Measurements from ENCODE around the gene MEIS2.

The MEIS2 gene

GRCh38 chr15:37100109-37100965, at the start of gene MEIS2:
Gene MEIS2, minus strand, starts transcription at chr15:37100549. Its CDS starts 1,083 bp downstream, at chr15:37099466.
- DNase-seq: peak in 1 of 2 donors; percentile 64

- no peak for DNase-seq
Observed at GRCh38 chr15:37149146-37149545, 48.8 kb upstream of the MEIS2 start.

DNA sequence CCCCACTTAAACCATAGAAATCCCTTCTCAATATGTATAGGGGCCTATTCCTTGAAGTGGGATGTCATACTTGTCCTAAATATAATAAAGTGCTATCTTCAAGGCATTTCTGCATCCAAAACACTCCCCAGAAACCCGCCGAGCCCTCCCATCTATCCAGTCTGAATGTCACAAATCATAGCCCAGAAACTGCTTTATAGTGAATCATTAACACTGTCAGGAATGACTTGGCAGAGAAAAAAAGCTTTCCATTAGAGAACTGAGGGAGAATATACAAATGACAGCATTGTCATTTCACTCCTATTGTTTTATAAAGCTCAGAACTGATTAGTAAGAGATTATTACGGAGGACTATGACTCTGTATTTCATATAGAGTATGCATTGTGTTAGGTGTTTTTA, 48.4 kb upstream of the MEIS2 start:
- no peak for DNase-seq

DNA sequence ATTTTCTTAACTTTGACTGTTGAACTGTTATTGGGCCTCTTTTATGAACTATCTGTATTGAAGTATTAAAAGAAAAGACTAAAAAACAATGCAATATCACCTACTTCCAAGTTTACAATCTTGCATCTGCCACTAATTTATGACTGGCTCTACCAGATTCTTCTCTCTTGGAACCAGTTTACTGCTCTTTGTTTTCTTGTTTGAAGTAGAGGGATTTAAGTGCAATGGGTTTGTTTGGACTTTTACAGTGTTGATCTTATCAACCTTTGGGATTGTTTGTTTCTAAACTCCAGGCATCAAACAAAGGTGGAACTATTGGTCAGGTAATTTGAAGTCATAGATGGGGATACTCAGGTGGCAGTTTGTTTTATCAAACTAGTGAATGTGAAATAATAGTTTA, 43.0 kb upstream of the MEIS2 start:
- DNase-seq: no peak

DNA sequence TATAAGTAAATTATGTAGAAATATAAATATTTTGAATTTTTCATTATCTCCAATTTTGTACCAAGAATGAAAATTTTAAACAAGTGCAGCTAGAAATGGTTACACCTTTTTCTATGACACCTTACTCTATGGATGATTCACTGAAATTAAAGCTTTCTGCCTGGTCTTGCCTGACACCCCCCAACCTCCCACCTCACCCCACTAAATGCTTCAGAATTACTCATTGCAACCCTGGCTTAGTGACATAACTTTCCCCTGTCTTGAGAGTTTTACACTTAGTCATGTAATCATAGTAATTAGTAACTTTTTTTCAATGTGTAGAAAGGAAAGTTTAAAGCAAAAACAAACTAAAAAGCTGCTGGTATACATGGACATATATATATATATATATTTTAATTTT, 42.0 kb upstream of the MEIS2 start:
- no peak for DNase-seq

GRCh38 chr15:37140531-37141058, 40.2 kb upstream of the MEIS2 start:
- no peak for DNase-seq

DNA sequence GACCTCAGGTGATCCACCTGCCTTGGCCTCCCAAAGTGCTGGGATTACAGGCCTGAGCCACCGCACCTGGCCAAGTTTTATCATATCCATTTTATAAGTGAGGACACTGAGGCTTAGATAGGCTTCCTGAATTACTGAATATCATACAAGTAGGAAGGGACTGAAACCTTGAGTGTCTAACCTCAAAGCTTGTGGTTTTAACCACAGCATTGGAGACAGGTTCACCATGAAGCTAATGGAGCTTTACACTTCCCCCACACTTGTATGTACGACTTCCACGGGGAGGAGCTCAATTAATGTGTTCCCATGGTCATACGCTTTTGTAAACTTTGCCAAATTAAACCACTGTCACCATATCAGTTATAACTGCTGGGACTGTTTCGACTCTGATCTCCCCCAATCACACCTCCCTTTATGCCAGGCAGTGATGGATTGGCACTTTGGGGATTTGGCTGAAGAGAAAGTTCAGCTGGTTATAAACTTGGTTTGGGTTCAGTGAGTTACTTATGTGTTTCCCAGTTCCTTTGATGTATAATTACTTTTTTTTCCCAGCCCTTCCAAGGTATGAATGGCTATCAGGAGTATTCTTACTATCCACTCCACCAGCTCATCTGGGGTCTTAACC, 38.4 kb upstream of the MEIS2 start:
- no peak for DNase-seq

GRCh38 chr15:37137221-37137620, 36.9 kb upstream of the MEIS2 start:
- no peak for DNase-seq

DNA sequence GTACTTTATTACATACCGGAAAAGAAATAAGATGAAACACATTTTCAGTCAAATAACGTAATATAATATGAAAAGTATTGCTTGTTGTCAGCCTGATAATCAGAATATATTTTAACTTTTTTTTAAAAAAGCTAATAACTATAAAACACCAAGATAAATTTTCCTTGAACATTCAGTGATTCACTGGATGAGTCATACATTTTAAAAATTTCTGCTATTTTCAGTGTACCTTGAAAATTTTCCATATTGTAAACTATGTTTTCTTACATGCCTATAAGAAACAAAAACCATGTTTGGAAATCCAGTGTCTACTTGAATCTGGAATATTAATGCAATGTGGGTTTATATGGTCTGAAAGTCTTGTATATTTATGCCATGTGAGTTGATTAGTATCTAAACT, 36.3 kb upstream of the MEIS2 start:
- no peak for DNase-seq

- no peak for DNase-seq
Observed at GRCh38 chr15:37135225-37135624, 34.9 kb upstream of the MEIS2 start.

DNA sequence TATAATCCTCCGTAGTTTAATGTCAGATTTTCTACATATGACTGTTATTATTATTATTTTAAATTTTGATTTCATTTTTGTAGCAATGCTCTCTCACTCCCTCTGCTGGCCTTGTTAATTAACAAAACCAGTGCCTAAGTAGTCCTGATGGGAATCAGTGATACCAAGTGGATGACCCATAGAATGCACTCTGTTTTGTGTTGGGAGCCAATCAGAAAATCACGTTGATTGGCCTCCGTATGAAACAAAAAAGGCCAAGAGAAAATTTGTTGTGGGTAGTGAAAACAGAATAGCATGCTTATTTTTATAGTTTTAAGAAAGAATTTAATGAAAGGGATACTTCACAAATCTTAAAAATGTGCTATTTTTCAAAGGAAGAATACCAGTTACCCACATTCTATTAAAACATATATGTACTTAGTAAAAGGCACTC, 34.4 kb upstream of the MEIS2 start:
- DNase-seq: no peak

- no peak for DNase-seq
Observed at GRCh38 chr15:37134244-37134643, 33.9 kb upstream of the MEIS2 start.

DNA sequence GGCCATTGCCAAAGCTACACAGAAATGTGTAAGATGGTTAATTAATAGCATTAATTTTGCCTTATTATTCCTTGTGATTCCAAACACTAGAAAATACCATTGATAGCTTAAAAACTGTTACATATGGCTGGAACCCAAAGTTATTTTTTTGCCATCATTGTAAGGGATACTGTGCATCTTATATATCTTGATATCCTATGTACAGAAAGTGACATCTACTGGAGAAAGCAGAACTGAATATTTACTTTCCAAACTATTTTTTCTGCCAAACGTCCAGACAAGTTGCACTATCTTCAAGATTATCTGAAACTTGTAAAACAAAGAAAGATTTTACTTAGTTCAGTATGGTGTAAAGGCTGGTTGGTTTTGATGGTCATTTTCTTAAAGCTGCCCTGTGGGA, 33.3 kb upstream of the MEIS2 start:
- DNase-seq: no peak

DNA sequence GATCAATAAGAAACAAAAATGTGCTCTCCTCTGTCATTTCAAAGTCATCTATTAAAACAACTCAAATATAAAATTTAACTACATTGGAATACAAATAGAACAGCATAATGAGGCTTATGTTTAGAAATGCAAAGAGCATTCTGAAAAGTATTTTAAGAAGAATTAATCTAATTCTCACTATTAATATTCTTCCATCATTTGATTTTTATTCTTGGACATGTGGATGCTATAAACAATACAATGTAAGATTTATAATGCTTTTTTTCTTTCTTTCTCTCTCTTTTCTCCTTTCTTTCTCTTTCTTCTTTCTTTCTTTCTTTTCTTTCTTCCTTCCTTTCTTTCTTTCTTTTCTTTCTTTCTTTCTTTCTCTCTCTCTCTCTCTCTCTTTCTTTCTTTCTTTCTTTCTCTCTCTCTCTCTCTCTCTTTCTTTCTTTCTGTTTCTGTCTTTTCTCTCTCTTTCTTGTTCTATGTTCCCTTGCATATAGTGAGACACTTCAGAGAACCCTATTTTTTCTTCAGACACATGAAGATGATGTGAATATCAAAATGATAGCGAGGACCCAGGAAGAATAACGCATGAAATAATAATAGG, 32.6 kb upstream of the MEIS2 start:
- no peak for DNase-seq

- DNase-seq: no peak
Observed at GRCh38 chr15:37131621-37132020, 31.3 kb upstream of the MEIS2 start.

GRCh38 chr15:37130356-37130755, 30.0 kb upstream of the MEIS2 start:
- no peak for DNase-seq

DNA sequence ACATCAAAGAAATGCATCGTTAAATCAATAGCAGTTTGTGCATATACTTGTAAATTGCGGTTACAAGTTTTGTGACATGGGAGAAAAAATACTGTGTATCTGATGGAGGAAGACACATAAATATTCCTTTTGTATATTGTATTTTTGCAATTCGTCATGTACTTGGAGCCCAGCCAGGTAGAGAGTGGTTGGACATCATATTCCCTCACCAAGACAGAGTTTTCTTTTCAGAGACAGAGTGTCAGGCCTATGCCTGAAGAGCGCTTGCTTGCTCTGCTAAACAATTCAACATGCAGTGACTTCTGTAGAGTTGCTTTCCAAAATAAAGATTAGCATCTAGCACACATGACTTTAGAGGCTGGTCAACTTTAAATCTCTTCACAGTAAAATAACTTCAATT, 24.8 kb upstream of the MEIS2 start:
- DNase-seq: no peak

- no peak for DNase-seq
Observed at GRCh38 chr15:37124331-37124730, 24.0 kb upstream of the MEIS2 start.

GRCh38 chr15:37122703-37123102, 22.4 kb upstream of the MEIS2 start:
- no peak for DNase-seq

DNA sequence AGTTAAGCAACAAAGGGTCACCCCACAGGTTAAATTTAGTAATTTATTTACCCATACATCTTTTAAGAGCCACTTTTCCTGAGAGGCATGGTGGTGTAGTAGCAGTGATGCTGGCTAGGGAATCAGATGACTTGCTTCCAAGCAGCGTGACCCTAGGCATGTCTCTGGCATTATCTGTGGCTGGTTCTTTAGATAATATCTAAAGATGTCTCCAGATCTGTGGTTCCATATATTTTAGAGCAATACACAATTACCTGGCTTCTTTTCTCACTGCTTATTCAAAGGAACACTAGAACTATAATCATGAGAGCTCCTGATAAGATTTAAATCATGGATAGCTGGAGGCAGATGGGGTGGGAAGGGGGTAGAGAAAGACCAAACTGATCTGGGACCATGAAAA, 21.1 kb upstream of the MEIS2 start:
- no peak for DNase-seq

- no peak for DNase-seq
Observed at GRCh38 chr15:37117030-37117429, 16.7 kb upstream of the MEIS2 start.

- DNase-seq: no peak
Observed at GRCh38 chr15:37115538-37115937, 15.2 kb upstream of the MEIS2 start.

- no peak for DNase-seq
Observed at GRCh38 chr15:37112971-37113670, 12.8 kb upstream of the MEIS2 start.
